ENCODE results near the gene SNX5. TPM values are rescaled to one million over a fixed set of nuclear protein-coding genes. Genes with fewer than 3 reads are reported as not detected.

SNX5 gene
- total and polyA plus RNA-seq, 10 of the 15 experiments (the other 5 are each of a cell fraction or from before 2014, with no cell fraction given) = 92.9 to 316 (median 245) TPM

DNA sequence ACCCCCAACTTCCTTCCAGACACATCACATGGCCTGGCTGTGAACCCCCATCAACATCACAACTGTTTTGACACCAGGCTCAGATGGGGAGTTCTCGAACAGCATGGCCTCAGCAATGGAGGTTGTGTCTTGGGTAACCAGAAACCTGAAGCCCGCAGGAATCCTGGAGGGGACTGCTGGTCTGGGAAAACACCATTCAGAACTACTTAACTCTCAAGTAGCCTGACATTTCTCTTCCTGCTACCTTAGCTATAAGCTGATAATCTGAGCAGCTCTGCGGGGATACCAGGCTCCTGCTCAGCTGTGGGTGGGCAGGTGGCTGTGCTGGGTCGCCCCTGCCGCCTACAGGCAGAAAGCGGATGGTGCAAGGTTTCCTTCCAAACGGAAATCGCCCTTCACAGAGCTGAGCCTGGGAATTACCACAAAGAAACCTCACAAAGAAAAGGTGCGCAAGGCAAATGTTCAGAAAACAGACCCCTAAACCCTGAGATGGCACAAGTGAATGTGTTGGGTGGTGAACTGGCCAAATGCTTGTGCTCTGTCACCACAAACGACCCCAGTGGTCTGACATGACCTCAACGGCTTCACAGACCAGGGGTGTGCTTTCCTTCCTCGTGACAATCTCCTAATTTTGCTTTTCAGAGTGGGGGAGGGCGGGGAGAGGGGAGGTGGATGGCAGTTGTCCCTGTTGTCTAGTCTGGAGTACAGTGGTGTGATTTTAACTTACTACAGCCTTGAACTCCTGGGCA lies 29.5 kb downstream of the SNX5 start (continued):
- no peak for TF ChIP-seq DPF2 (IDR thresholded peaks at IDR 0.05)
- TF ChIP-seq, protein P1, sequence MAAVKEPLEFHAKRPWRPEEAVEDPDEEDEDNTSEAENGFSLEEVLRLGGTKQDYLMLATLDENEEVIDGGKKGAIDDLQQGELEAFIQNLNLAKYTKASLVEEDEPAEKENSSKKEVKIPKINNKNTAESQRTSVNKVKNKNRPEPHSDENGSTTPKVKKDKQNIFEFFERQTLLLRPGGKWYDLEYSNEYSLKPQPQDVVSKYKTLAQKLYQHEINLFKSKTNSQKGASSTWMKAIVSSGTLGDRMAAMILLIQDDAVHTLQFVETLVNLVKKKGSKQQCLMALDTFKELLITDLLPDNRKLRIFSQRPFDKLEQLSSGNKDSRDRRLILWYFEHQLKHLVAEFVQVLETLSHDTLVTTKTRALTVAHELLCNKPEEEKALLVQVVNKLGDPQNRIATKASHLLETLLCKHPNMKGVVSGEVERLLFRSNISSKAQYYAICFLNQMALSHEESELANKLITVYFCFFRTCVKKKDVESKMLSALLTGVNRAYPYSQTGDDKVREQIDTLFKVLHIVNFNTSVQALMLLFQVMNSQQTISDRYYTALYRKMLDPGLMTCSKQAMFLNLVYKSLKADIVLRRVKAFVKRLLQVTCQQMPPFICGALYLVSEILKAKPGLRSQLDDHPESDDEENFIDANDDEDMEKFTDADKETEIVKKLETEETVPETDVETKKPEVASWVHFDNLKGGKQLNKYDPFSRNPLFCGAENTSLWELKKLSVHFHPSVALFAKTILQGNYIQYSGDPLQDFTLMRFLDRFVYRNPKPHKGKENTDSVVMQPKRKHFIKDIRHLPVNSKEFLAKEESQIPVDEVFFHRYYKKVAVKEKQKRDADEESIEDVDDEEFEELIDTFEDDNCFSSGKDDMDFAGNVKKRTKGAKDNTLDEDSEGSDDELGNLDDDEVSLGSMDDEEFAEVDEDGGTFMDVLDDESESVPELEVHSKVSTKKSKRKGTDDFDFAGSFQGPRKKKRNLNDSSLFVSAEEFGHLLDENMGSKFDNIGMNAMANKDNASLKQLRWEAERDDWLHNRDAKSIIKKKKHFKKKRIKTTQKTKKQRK (IDR thresholded peaks at IDR 0.05; ENCODE audit: low read depth, low read length) = no peak
- no peak for TF ChIP-seq TARDBP (IDR thresholded peaks at IDR 0.05; ENCODE audit: borderline replicate concordance)
- TF ChIP-seq KLF5 (IDR thresholded peaks at IDR 0.05; ENCODE audit: partially characterized antibody) = no peak
- TF ChIP-seq, protein P2, sequence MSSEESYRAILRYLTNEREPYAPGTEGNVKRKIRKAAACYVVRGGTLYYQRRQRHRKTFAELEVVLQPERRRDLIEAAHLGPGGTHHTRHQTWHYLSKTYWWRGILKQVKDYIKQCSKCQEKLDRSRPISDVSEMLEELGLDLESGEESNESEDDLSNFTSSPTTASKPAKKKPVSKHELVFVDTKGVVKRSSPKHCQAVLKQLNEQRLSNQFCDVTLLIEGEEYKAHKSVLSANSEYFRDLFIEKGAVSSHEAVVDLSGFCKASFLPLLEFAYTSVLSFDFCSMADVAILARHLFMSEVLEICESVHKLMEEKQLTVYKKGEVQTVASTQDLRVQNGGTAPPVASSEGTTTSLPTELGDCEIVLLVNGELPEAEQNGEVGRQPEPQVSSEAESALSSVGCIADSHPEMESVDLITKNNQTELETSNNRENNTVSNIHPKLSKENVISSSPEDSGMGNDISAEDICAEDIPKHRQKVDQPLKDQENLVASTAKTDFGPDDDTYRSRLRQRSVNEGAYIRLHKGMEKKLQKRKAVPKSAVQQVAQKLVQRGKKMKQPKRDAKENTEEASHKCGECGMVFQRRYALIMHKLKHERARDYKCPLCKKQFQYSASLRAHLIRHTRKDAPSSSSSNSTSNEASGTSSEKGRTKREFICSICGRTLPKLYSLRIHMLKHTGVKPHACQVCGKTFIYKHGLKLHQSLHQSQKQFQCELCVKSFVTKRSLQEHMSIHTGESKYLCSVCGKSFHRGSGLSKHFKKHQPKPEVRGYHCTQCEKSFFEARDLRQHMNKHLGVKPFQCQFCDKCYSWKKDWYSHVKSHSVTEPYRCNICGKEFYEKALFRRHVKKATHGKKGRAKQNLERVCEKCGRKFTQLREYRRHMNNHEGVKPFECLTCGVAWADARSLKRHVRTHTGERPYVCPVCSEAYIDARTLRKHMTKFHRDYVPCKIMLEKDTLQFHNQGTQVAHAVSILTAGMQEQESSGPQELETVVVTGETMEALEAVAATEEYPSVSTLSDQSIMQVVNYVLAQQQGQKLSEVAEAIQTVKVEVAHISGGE (CRISPR knock-in tag; IDR thresholded peaks at IDR 0.05) = no peak
- peak; percentile 27; the same call in 1 of the 2 replicates for TF ChIP-seq MTA3 (IDR thresholded peaks at IDR 0.05; ENCODE audit: borderline replicate concordance, low read length)
- TF ChIP-seq, protein P3, sequence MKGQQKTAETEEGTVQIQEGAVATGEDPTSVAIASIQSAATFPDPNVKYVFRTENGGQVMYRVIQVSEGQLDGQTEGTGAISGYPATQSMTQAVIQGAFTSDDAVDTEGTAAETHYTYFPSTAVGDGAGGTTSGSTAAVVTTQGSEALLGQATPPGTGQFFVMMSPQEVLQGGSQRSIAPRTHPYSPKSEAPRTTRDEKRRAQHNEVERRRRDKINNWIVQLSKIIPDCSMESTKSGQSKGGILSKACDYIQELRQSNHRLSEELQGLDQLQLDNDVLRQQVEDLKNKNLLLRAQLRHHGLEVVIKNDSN (IDR thresholded peaks at IDR 0.05; ENCODE audit: borderline replicate concordance, extremely low read length, insufficient read depth, low read depth, low read length) = no peak
- TF ChIP-seq, protein P4, sequence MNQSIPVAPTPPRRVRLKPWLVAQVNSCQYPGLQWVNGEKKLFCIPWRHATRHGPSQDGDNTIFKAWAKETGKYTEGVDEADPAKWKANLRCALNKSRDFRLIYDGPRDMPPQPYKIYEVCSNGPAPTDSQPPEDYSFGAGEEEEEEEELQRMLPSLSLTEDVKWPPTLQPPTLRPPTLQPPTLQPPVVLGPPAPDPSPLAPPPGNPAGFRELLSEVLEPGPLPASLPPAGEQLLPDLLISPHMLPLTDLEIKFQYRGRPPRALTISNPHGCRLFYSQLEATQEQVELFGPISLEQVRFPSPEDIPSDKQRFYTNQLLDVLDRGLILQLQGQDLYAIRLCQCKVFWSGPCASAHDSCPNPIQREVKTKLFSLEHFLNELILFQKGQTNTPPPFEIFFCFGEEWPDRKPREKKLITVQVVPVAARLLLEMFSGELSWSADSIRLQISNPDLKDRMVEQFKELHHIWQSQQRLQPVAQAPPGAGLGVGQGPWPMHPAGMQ (IDR thresholded peaks at IDR 0.05; ENCODE audit: borderline replicate concordance) = no peak
- TF ChIP-seq, protein P5, sequence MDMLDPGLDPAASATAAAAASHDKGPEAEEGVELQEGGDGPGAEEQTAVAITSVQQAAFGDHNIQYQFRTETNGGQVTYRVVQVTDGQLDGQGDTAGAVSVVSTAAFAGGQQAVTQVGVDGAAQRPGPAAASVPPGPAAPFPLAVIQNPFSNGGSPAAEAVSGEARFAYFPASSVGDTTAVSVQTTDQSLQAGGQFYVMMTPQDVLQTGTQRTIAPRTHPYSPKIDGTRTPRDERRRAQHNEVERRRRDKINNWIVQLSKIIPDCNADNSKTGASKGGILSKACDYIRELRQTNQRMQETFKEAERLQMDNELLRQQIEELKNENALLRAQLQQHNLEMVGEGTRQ (IDR thresholded peaks at IDR 0.05; ENCODE audit: borderline replicate concordance, low read depth, low read length) = no peak
- TF ChIP-seq HDAC6 (IDR thresholded peaks at IDR 0.05; ENCODE audit: unreplicated experiment) = no peak
- TF ChIP-seq, protein P6, sequence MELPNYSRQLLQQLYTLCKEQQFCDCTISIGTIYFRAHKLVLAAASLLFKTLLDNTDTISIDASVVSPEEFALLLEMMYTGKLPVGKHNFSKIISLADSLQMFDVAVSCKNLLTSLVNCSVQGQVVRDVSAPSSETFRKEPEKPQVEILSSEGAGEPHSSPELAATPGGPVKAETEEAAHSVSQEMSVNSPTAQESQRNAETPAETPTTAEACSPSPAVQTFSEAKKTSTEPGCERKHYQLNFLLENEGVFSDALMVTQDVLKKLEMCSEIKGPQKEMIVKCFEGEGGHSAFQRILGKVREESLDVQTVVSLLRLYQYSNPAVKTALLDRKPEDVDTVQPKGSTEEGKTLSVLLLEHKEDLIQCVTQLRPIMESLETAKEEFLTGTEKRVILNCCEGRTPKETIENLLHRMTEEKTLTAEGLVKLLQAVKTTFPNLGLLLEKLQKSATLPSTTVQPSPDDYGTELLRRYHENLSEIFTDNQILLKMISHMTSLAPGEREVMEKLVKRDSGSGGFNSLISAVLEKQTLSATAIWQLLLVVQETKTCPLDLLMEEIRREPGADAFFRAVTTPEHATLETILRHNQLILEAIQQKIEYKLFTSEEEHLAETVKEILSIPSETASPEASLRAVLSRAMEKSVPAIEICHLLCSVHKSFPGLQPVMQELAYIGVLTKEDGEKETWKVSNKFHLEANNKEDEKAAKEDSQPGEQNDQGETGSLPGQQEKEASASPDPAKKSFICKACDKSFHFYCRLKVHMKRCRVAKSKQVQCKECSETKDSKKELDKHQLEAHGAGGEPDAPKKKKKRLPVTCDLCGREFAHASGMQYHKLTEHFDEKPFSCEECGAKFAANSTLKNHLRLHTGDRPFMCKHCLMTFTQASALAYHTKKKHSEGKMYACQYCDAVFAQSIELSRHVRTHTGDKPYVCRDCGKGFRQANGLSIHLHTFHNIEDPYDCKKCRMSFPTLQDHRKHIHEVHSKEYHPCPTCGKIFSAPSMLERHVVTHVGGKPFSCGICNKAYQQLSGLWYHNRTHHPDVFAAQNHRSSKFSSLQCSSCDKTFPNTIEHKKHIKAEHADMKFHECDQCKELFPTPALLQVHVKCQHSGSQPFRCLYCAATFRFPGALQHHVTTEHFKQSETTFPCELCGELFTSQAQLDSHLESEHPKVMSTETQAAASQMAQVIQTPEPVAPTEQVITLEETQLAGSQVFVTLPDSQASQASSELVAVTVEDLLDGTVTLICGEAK (IDR thresholded peaks at IDR 0.05; ENCODE audit: borderline replicate concordance) = no peak
- TF ChIP-seq RB1 (IDR thresholded peaks at IDR 0.05; ENCODE audit: borderline replicate concordance) = no peak
- no peak for TF ChIP-seq ASH2L (IDR thresholded peaks at IDR 0.05; ENCODE audit: borderline replicate concordance, low read depth)
